Endothelial cell of hepatic sinusoid (primary cell): Measurements from ENCODE around the gene PRR5L.

Experiments used
- in situ Hi-C: cut with HindIII; loops from 2 replicates; pipeline ENCODE4 v1.10.0; 2017; ENCODE audit warnings: low sequenced_read_pairs

Gene PRR5L

GRCh38 chr11:36421546-36422155 is 125.6 kb downstream of the PRR5L start:
- in situ Hi-C loops = loop anchor here (5.0 kb wide), 1 partner anchor 66 kb away; no protein-coding TSS in a partner anchor

GRCh38 chr11:36425561-36426081 is 129.5 kb downstream of the PRR5L start:
- in situ Hi-C loops = no loop called here

GRCh38 chr11:36426226-36426848 is 130.2 kb downstream of the PRR5L start:
- in situ Hi-C loops = no loop called here

GRCh38 chr11:36427079-36427478 is 131.0 kb downstream of the PRR5L start:
- in situ Hi-C loops = no loop called here

GRCh38 chr11:36427876-36428275 is 131.8 kb downstream of the PRR5L start:
- in situ Hi-C loops = no loop called here

GRCh38 chr11:36431429-36432092 is 135.5 kb downstream of the PRR5L start:
- in situ Hi-C loops = no loop called here

GRCh38 chr11:36432093-36432469 is 136.0 kb downstream of the PRR5L start:
- in situ Hi-C loops = no loop called here

- in situ Hi-C loops = no loop called here
These were observed 136.7 kb downstream of the PRR5L start for GRCh38 chr11:36432738-36433137.

GRCh38 chr11:36436064-36436463 is 140.0 kb downstream of the PRR5L start:
- in situ Hi-C loops = no loop called here

- in situ Hi-C loops = no loop called here
These were observed 140.5 kb downstream of the PRR5L start for GRCh38 chr11:36436589-36436988.

- in situ Hi-C loops = no loop called here
These were observed 141.3 kb downstream of the PRR5L start for GRCh38 chr11:36437413-36437812.

- in situ Hi-C loops = no loop called here
These were observed 142.0 kb downstream of the PRR5L start for GRCh38 chr11:36438126-36438525.

- in situ Hi-C loops = no loop called here
These were observed 145.6 kb downstream of the PRR5L start for GRCh38 chr11:36441610-36442208.

- in situ Hi-C loops = no loop called here
These were observed 147.6 kb downstream of the PRR5L start for GRCh38 chr11:36443661-36444060.

- in situ Hi-C loops = no loop called here
These were observed 150.0 kb downstream of the PRR5L start for GRCh38 chr11:36446135-36446534.

GRCh38 chr11:36447514-36447913 is 151.4 kb downstream of the PRR5L start:
- in situ Hi-C loops = no loop called here

- in situ Hi-C loops = no loop called here
These were observed 151.9 kb downstream of the PRR5L start for GRCh38 chr11:36447947-36448346.

GRCh38 chr11:36449561-36450096 is 153.5 kb downstream of the PRR5L start:
- in situ Hi-C loops = no loop called here

- in situ Hi-C loops = no loop called here
These were observed 154.1 kb downstream of the PRR5L start for GRCh38 chr11:36450110-36450572.

- in situ Hi-C loops = no loop called here
These were observed 155.0 kb downstream of the PRR5L start for GRCh38 chr11:36451045-36451444.

- in situ Hi-C loops = no loop called here
These were observed 155.6 kb downstream of the PRR5L start for GRCh38 chr11:36451681-36452080.
